ENCODE measurements around the gene DDIT4.

DDIT4 gene

GRCh38 chr10:72311667-72312066, 37.9 kb downstream of the DDIT4 start:
- Mint-ChIP-seq H3K4me3 (no peak overlapping the region), H3K4me1 (peaks cover 37% of the 10 kb centered on the region), H3K27me3 (no peaks in the 10 kb centered on the region), H3K9me3 (no peaks in the 10 kb centered on the region), H3K27ac (no peak overlapping the region), H3K36me3 (no peaks in the 10 kb centered on the region)
- no peak for ATAC-seq

GRCh38 chr10:72312865-72313391, 39.2 kb downstream of the DDIT4 start:
- no peaks in the 10 kb centered on the region for H3K9me3 Mint-ChIP-seq
- no peak overlapping the region for H3K4me3 Mint-ChIP-seq
- peaks cover 45% of the 10 kb centered on the region for H3K4me1 Mint-ChIP-seq
- no peaks in the 10 kb centered on the region for H3K36me3 Mint-ChIP-seq
- no peak overlapping the region for H3K27ac Mint-ChIP-seq
- ATAC-seq: no peak
- H3K27me3 Mint-ChIP-seq: no peaks in the 10 kb centered on the region

GRCh38 chr10:72314263-72314662, 40.5 kb downstream of the DDIT4 start:
- no peak for ATAC-seq
- H3K4me1 Mint-ChIP-seq: peaks cover 47% of the 10 kb centered on the region
- no peaks in the 10 kb centered on the region for H3K36me3 Mint-ChIP-seq
- no peak overlapping the region for H3K27ac Mint-ChIP-seq
- no peak overlapping the region for H3K4me3 Mint-ChIP-seq
- no peaks in the 10 kb centered on the region for H3K27me3 Mint-ChIP-seq
- H3K9me3 Mint-ChIP-seq: no peaks in the 10 kb centered on the region

GRCh38 chr10:72315054-72315453, 41.3 kb downstream of the DDIT4 start:
- Mint-ChIP-seq H3K36me3 (no peaks in the 10 kb centered on the region), H3K27me3 (no peaks in the 10 kb centered on the region), H3K9me3 (no peaks in the 10 kb centered on the region), H3K4me3 (no peak overlapping the region), H3K4me1 (peaks cover 45% of the 10 kb centered on the region), H3K27ac (no peak overlapping the region)
- no peak for ATAC-seq

GRCh38 chr10:72315611-72316385, 42.1 kb downstream of the DDIT4 start:
- Mint-ChIP-seq H3K4me1 (peaks cover 45% of the 10 kb centered on the region), H3K4me3 (no peak overlapping the region)
- no peak for ATAC-seq

GRCh38 chr10:72316386-72316700, 42.6 kb downstream of the DDIT4 start:
- H3K9me3 Mint-ChIP-seq: no peaks in the 10 kb centered on the region

More at GRCh38 chr10:72315611-72316385, 42.1 kb downstream of the DDIT4 start:
- Mint-ChIP-seq H3K27me3 (no peaks in the 10 kb centered on the region), H3K27ac (no peak overlapping the region), H3K9me3 (no peaks in the 10 kb centered on the region), H3K36me3 (no peaks in the 10 kb centered on the region)

GRCh38 chr10:72316748-72317435, 43.2 kb downstream of the DDIT4 start:
- no peak overlapping the region for H3K4me3 Mint-ChIP-seq
- H3K27ac Mint-ChIP-seq: no peak overlapping the region
- peaks cover 56% of the 10 kb centered on the region for H3K4me1 Mint-ChIP-seq
- no peak for ATAC-seq
- no peaks in the 10 kb centered on the region for H3K36me3 Mint-ChIP-seq
- no peaks in the 10 kb centered on the region for H3K9me3 Mint-ChIP-seq
- no peaks in the 10 kb centered on the region for H3K27me3 Mint-ChIP-seq

More at GRCh38 chr10:72316386-72316700, 42.6 kb downstream of the DDIT4 start:
- no peak for ATAC-seq
- Mint-ChIP-seq H3K36me3 (no peaks in the 10 kb centered on the region), H3K4me3 (no peak overlapping the region), H3K4me1 (peaks cover 51% of the 10 kb centered on the region), H3K27me3 (no peaks in the 10 kb centered on the region), H3K27ac (no peak overlapping the region)

- Mint-ChIP-seq H3K27ac (peak overlapping the region; percentile 96), H3K4me3 (peak overlapping the region; percentile 66), H3K36me3 (no peaks in the 10 kb centered on the region), H3K9me3 (no peaks in the 10 kb centered on the region), H3K4me1 (peaks cover 74% of the 10 kb centered on the region), H3K27me3 (no peaks in the 10 kb centered on the region)
- ATAC-seq: no peak
Observed at GRCh38 chr10:72318418-72319262, 44.9 kb downstream of the DDIT4 start.

GRCh38 chr10:72319416-72320254, 45.9 kb downstream of the DDIT4 start:
- Mint-ChIP-seq H3K4me1 (peaks cover 84% of the 10 kb centered on the region), H3K27ac (peak overlapping the region; percentile 96), H3K9me3 (no peaks in the 10 kb centered on the region), H3K27me3 (no peaks in the 10 kb centered on the region), H3K36me3 (no peaks in the 10 kb centered on the region), H3K4me3 (peak overlapping the region; percentile 70)
- ATAC-seq: peak; percentile 82

GRCh38 chr10:72320676-72321247, 47.0 kb downstream of the DDIT4 start:
- Mint-ChIP-seq H3K9me3 (no peaks in the 10 kb centered on the region), H3K36me3 (no peaks in the 10 kb centered on the region), H3K4me3 (peak overlapping the region; percentile 70), H3K27ac (peak overlapping the region; percentile 96), H3K4me1 (peaks cover 84% of the 10 kb centered on the region), H3K27me3 (no peaks in the 10 kb centered on the region)
- ATAC-seq: peak; percentile 89

GRCh38 chr10:72321248-72322029, 47.7 kb downstream of the DDIT4 start:
- Mint-ChIP-seq H3K36me3 (no peaks in the 10 kb centered on the region), H3K27me3 (no peaks in the 10 kb centered on the region), H3K4me1 (peaks cover 79% of the 10 kb centered on the region), H3K4me3 (peak overlapping the region; percentile 70), H3K27ac (peak overlapping the region; percentile 96), H3K9me3 (no peaks in the 10 kb centered on the region)
- ATAC-seq: no peak

GRCh38 chr10:72322030-72322279, 48.2 kb downstream of the DDIT4 start:
- ATAC-seq: no peak
- Mint-ChIP-seq H3K27ac (peak overlapping the region; percentile 96), H3K36me3 (no peaks in the 10 kb centered on the region), H3K4me1 (peaks cover 79% of the 10 kb centered on the region), H3K4me3 (no peak overlapping the region), H3K27me3 (no peaks in the 10 kb centered on the region), H3K9me3 (no peaks in the 10 kb centered on the region)

- Mint-ChIP-seq H3K36me3 (no peaks in the 10 kb centered on the region), H3K27ac (peak overlapping the region; percentile 96), H3K9me3 (no peaks in the 10 kb centered on the region), H3K27me3 (no peaks in the 10 kb centered on the region), H3K4me3 (no peak overlapping the region), H3K4me1 (peaks cover 75% of the 10 kb centered on the region)
- no peak for ATAC-seq
Observed at GRCh38 chr10:72322280-72323058, 48.7 kb downstream of the DDIT4 start.
